T-helper 2 cell treated with Interferon-gamma antibody and Interleukin-4, amounts not matched to agents 5 μg/mL and 100 μg/mL, for 36 hours (primary cell): Measurements from ENCODE around the gene CSE1L.
"Not testable (repeated sequence)": the region's sequence is repeated elsewhere in the genome, so short reads cannot be mapped to it uniquely, and the experiment has no call there.

Experiments
- DNase-seq: peaks from one replicate; pipeline ENCODE4 v3.0.0; 2021; ENCODE audit warnings: low spot score
- H3K27ac Mint-ChIP-seq: one replicate; pipeline ENCODE4 v1.8.0; 2021; ENCODE audit warnings: mild to moderate bottlenecking, mixed read lengths
- H3K27me3 Mint-ChIP-seq: one replicate; pipeline ENCODE4 v1.8.0; 2021; ENCODE audit warnings: low read depth, mixed read lengths
- H3K36me3 Mint-ChIP-seq: one replicate; pipeline ENCODE4 v1.8.0; 2021; ENCODE audit warnings: low read depth, mixed read lengths
- H3K4me1 Mint-ChIP-seq: one replicate; pipeline ENCODE4 v1.8.0; 2021; ENCODE audit warnings: low read depth, mixed read lengths
- H3K4me3 Mint-ChIP-seq: one replicate; pipeline ENCODE4 v1.8.0; 2022; ENCODE audit warnings: mild to moderate bottlenecking, moderate library complexity, mixed read lengths
- H3K9me3 Mint-ChIP-seq: one replicate; pipeline ENCODE4 v1.8.0; 2021; ENCODE audit warnings: mixed read lengths

Gene CSE1L

DNA sequence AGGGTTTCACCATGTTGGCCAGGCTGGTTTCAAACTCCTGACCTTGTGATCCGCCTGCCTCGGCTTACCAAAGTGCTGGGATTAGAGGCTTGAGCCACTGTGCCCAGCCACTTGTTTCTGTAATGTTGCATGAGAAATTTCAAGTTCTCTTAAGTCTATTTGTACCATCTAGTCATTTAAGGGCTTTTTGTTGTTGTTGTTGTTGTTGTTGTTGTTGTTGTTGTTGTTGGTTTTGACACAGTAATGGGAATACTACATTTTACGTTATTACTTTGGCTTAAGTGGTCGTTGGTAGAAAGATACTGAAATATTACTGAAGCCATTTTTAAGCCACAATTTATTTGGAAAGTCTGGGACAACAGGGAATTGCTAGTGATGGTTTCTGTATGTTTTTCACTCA, 52.0 kb downstream of the CSE1L start:
- Mint-ChIP-seq H3K9me3 (no peaks in the 10 kb centered on the region), H3K36me3 (peaks cover 72% of the 10 kb centered on the region), H3K4me3 (no peak overlapping the region), H3K27ac (no peak overlapping the region), H3K4me1 (peaks cover 8% of the 10 kb centered on the region), H3K27me3 (no peaks in the 10 kb centered on the region)
- DNase-seq: no peak

- peaks cover 78% of the 10 kb centered on the region for H3K36me3 Mint-ChIP-seq
- no peak overlapping the region for H3K4me3 Mint-ChIP-seq
- no peaks in the 10 kb centered on the region for H3K9me3 Mint-ChIP-seq
- H3K27ac Mint-ChIP-seq: no peak overlapping the region
- H3K27me3 Mint-ChIP-seq: no peaks in the 10 kb centered on the region
- H3K4me1 Mint-ChIP-seq: peaks cover 8% of the 10 kb centered on the region
- DNase-seq: no peak
Observed at GRCh38 chr20:49099011-49099410, 52.9 kb downstream of the CSE1L start.

- H3K4me3 Mint-ChIP-seq: peak overlapping the region; percentile 46
- not testable (repeated sequence) for H3K27me3 Mint-ChIP-seq, H3K4me1 Mint-ChIP-seq, H3K9me3 Mint-ChIP-seq, DNase-seq
- peaks cover 72% of the 10 kb centered on the region for H3K36me3 Mint-ChIP-seq
- H3K27ac Mint-ChIP-seq: peak overlapping the region; percentile 81
Observed at GRCh38 chr20:49100292-49100691, 54.2 kb downstream of the CSE1L start.

- peaks cover 73% of the 10 kb centered on the region for H3K36me3 Mint-ChIP-seq
- peak overlapping the region; percentile 81 for H3K27ac Mint-ChIP-seq
- H3K4me3 Mint-ChIP-seq: peak overlapping the region; percentile 59
Observed at GRCh38 chr20:49100972-49101371, 54.9 kb downstream of the CSE1L start.

DNA sequence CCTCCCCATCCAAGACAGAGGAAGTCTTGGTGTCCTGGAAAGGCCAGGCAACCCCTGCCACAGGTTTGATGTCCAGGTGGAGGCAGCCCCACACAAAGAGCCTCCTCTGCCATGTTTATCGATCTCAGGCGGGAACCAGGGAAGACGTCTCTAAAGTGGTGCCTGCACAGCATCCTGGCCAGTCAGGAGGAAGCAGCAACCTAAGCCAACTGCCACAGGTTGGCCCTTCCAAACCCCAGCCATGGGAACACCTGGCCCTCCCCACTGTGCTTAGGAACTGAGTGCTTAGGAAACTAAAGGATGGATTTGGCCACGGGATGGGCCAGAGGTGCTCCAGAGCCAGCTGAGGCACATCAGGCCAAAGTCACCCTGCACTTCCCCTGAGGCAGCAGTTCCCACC, 56.9 kb downstream of the CSE1L start:
- H3K27ac Mint-ChIP-seq: no peak overlapping the region
- no peak overlapping the region for H3K4me3 Mint-ChIP-seq
- H3K9me3 Mint-ChIP-seq: no peaks in the 10 kb centered on the region
- no peak for DNase-seq
- H3K4me1 Mint-ChIP-seq: peaks cover 8% of the 10 kb centered on the region
- no peaks in the 10 kb centered on the region for H3K27me3 Mint-ChIP-seq
- peaks cover 58% of the 10 kb centered on the region for H3K36me3 Mint-ChIP-seq

More at GRCh38 chr20:49100972-49101371, 54.9 kb downstream of the CSE1L start:
- Mint-ChIP-seq H3K4me1 (peaks cover 8% of the 10 kb centered on the region), H3K9me3 (no peaks in the 10 kb centered on the region), H3K27me3 (no peaks in the 10 kb centered on the region)
- DNase-seq: no peak

- Mint-ChIP-seq H3K27me3 (no peaks in the 10 kb centered on the region), H3K4me3 (no peak overlapping the region), H3K9me3 (no peaks in the 10 kb centered on the region), H3K27ac (no peak overlapping the region), H3K4me1 (peaks cover 8% of the 10 kb centered on the region), H3K36me3 (peaks cover 50% of the 10 kb centered on the region)
- no peak for DNase-seq
Observed at GRCh38 chr20:49103647-49104364, 57.7 kb downstream of the CSE1L start.

DNA sequence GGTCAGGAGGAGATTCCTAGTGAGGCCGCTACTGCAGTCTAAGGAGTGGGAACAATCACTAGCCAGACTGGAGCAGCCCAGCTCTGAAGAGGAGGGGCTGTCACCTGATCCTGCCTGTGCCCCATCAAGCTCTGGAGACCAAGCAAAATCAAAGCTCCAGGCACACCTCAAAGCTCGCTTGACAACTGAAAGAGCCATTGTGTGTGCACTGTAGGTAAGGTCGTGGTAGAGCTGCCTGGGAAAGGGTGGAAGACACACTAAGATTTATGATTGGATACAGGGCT, 58.2 kb downstream of the CSE1L start:
- H3K36me3 Mint-ChIP-seq: peaks cover 48% of the 10 kb centered on the region
- H3K9me3 Mint-ChIP-seq: no peaks in the 10 kb centered on the region
- no peak overlapping the region for H3K27ac Mint-ChIP-seq
- DNase-seq: no peak
- peaks cover 8% of the 10 kb centered on the region for H3K4me1 Mint-ChIP-seq
- no peaks in the 10 kb centered on the region for H3K27me3 Mint-ChIP-seq
- no peak overlapping the region for H3K4me3 Mint-ChIP-seq

DNA sequence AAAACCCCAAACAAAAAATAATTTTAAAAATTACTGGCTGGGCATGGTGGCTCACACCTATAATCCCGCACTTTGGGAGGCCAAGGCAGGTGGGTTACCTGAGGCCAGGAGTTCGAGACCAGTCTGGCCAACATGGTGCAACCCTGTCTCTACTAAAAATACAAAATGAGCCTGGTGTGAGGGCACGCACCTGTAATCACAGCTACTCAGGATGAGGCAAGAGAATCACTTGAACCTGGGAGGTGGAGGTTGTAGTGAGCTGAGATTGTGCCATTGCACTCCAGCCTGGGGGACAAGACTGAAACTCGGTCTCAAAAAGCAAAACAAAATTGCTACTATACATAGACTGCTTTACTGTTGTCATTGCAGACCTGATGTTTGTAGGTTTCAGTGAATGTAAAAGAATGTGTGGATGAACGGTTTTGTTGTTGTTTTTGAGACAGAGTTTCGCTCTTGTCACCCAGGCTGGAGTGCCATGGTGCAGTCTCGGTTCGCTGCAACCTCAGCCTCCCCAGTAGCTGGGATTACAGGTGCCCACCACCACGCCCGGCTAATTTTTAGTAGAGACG, 59.0 kb downstream of the CSE1L start:
- not testable (repeated sequence) for H3K27me3 Mint-ChIP-seq, H3K4me1 Mint-ChIP-seq, H3K4me3 Mint-ChIP-seq, H3K27ac Mint-ChIP-seq, DNase-seq, H3K9me3 Mint-ChIP-seq
- peaks cover 47% of the 10 kb centered on the region for H3K36me3 Mint-ChIP-seq

GRCh38 chr20:49106328-49106727, 60.2 kb downstream of the CSE1L start:
- no peak overlapping the region for H3K4me3 Mint-ChIP-seq
- H3K9me3 Mint-ChIP-seq: no peaks in the 10 kb centered on the region
- DNase-seq: no peak
- H3K27me3 Mint-ChIP-seq: no peaks in the 10 kb centered on the region
- H3K4me1 Mint-ChIP-seq: peaks cover 4% of the 10 kb centered on the region
- peaks cover 49% of the 10 kb centered on the region for H3K36me3 Mint-ChIP-seq
- no peak overlapping the region for H3K27ac Mint-ChIP-seq

DNA sequence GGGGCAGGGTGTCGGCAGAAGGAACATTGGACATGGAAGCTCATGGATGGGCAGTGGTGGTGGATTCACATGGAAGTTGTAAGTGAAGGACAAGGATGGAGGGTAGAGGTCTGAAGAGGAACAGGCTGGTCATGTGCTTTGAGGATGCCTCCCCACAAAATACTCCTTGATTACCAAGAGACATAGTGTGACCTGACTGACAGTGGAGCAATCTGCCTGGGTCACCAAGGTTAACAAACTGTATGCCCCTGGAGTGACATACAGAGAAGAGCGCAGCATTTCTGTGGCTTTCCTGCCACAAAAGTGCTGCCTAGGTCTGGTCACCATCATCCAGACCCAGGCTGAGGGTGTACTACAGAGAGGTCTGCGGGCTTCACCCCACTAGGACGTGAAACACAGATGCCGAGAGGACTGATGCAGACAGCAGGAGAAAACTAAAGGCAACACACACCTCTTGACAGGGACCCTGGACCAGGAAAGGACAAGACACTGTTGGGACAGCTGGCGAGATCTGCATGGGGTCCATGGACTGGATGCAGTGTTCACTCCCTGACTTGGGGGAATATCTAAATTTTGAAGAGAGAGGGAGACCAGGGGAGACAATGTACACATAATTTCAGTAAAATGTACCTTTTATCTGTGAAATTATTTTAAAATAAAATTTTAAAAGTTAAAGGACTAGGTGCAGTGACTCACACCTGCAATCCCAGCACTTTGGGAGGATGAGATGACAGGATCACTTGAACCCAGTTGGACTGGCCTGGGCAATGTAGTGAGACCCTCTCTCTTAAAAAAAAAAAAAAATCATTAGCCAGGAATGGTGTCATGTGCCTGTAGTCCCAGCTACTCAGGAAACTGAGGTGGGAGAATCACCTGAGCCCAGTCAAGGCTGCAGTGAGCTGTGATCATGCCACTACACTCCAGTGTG, 64.9 kb downstream of the CSE1L start:
- H3K4me3 Mint-ChIP-seq: no peak overlapping the region
- peaks cover 7% of the 10 kb centered on the region for H3K4me1 Mint-ChIP-seq
- H3K36me3 Mint-ChIP-seq: peaks cover 37% of the 10 kb centered on the region
- no peak overlapping the region for H3K27ac Mint-ChIP-seq
- no peak for DNase-seq
- no peaks in the 10 kb centered on the region for H3K27me3 Mint-ChIP-seq
- H3K9me3 Mint-ChIP-seq: no peaks in the 10 kb centered on the region

- Mint-ChIP-seq H3K27me3 (no peaks in the 10 kb centered on the region), H3K36me3 (peaks cover 49% of the 10 kb centered on the region), H3K4me1 (peaks cover 7% of the 10 kb centered on the region), H3K4me3 (no peak overlapping the region), H3K9me3 (no peaks in the 10 kb centered on the region), H3K27ac (peak overlapping the region; percentile 28)
- DNase-seq: no peak
Observed at GRCh38 chr20:49112596-49113274, 66.6 kb downstream of the CSE1L start.

DNA sequence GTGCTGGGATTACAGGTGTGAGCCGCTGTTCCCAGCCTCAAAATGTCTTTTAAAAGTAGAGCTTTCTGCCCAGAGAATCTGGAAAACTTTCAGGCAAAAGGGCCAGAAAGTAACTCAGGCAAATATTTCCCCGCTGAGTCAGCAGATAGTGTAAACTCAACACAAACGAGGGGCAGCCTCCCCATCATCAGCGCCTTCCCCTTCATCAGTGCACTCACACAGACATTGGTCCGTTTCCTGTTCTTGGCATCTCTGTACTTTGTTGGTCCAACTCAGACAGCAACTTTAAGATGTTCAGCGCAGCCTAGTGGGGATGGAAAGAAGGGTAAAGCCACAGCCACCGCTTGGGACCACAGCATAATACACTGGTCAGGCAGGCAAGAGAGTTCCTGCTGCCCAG, 69.5 kb downstream of the CSE1L start:
- H3K4me1 Mint-ChIP-seq: peaks cover 7% of the 10 kb centered on the region

DNA sequence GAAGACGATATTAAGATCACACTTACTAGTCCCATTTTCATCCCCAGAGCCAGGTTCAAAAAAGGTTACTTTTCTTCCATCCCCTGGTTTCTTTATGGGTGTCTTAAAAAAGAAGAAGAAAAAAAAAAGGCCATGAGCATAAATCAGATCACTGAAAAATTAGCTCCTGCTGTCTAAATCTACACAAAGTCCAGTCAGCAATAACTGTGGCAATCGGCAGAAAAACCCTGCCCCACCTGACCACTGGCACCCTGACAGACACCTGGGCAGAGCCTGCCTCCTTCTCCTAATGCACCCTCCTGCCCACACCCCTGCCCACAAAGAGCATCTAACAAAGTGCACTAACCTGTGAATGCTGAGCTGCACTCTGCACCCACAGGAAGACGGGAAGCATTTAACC, 72.2 kb downstream of the CSE1L start:
- no peak for DNase-seq
- no peak overlapping the region for H3K4me3 Mint-ChIP-seq
- H3K27ac Mint-ChIP-seq: no peak overlapping the region
- H3K9me3 Mint-ChIP-seq: no peaks in the 10 kb centered on the region
- peaks cover 68% of the 10 kb centered on the region for H3K36me3 Mint-ChIP-seq
- H3K4me1 Mint-ChIP-seq: peaks cover 7% of the 10 kb centered on the region
- no peaks in the 10 kb centered on the region for H3K27me3 Mint-ChIP-seq

More for the DNA sequence above, 69.5 kb downstream of the CSE1L start:
- H3K27me3 Mint-ChIP-seq: no peaks in the 10 kb centered on the region
- no peaks in the 10 kb centered on the region for H3K9me3 Mint-ChIP-seq
- H3K27ac Mint-ChIP-seq: no peak overlapping the region
- no peak for DNase-seq
- H3K36me3 Mint-ChIP-seq: peaks cover 64% of the 10 kb centered on the region
- no peak overlapping the region for H3K4me3 Mint-ChIP-seq

DNA sequence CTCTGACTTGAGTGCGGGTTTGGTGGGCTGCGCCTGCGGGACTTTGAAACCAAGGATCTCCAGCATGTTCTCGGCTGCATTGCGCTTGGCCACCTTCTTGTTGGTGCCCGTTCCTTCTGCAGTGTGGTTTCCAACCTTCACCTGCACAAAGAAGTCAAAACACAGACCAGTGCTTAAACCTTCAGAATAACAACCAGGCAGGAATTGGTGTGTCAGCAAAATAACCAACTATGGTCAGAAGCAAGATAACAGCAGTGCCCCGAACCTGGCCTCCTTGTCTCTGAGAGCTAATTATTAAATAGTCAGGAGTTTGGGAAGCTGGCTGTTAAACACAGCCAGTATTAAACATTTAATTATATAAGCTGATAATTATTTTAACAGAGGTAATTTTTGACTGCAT, 73.9 kb downstream of the CSE1L start:
- H3K27me3 Mint-ChIP-seq: no peaks in the 10 kb centered on the region
- peak overlapping the region; percentile 28 for H3K27ac Mint-ChIP-seq
- H3K4me3 Mint-ChIP-seq: no peak overlapping the region
- no peaks in the 10 kb centered on the region for H3K9me3 Mint-ChIP-seq
- peaks cover 68% of the 10 kb centered on the region for H3K36me3 Mint-ChIP-seq
- peaks cover 2% of the 10 kb centered on the region for H3K4me1 Mint-ChIP-seq
- DNase-seq: no peak
